MM.1S (cell line): ENCODE measurements around the gene AURKB.

Source experiments
- DNase-seq: peaks from one replicate; pipeline ENCODE4 v3.0.0-alpha.2; 2015
- H2AFZ ChIP-seq: fragments of 300-600 bp; sonication (generic); 2 replicates; pipeline ENCODE4 v1.6.0; 2016; ENCODE audit warnings: antibody characterized with exemption, low read length
- H3F3A ChIP-seq: fragments of 300-600 bp; sonication (generic); 2 replicates; pipeline ENCODE4 v1.6.1; 2016; ENCODE audit warnings: mild to moderate bottlenecking, antibody characterized with exemption, low read length, moderate library complexity, mixed read lengths; ENCODE audit not compliant: insufficient read depth
- H3K27ac ChIP-seq: fragments of 300-600 bp; sonication (generic); 2 replicates; pipeline ENCODE4 v1.5.1; 2016; ENCODE audit warnings: mild to moderate bottlenecking, low read length
- H3K27me3 ChIP-seq: fragments of 300-600 bp; sonication (generic); replicated peaks from 2 replicates; pipeline ENCODE4 v1.6.0; 2016; ENCODE audit warnings: low read length; ENCODE audit not compliant: insufficient read depth
- H3K36me3 ChIP-seq: fragments of 300-600 bp; sonication (generic); replicated peaks from 2 replicates; pipeline ENCODE4 v1.6.1; 2016; ENCODE audit warnings: mild to moderate bottlenecking, low read length, mixed read lengths; ENCODE audit not compliant: insufficient read depth
- H3K4me1 ChIP-seq: fragments of 300-600 bp; sonication (generic); 2 replicates; pipeline ENCODE4 v1.6.1; 2016; ENCODE audit warnings: low read length, mixed read lengths
- H3K4me2 ChIP-seq: fragments of 300-600 bp; sonication (generic); 2 replicates; pipeline ENCODE4 v1.6.0; 2016; ENCODE audit warnings: low read depth, low read length
- H3K4me3 ChIP-seq: fragments of 300-600 bp; sonication (generic); 2 replicates; pipeline ENCODE4 v1.5.1; 2016; ENCODE audit warnings: low read length, mixed read lengths
- H3K79me2 ChIP-seq: fragments of 300-600 bp; sonication (generic); 2 replicates; pipeline ENCODE4 v1.6.1; 2016; ENCODE audit warnings: mixed run types, low read length, mixed read lengths
- H3K9ac ChIP-seq: fragments of 300-600 bp; sonication (generic); 2 replicates; pipeline ENCODE4 v1.6.1; 2016; ENCODE audit warnings: low read length, mixed read lengths
- H3K9me2 ChIP-seq: fragments of 300-600 bp; sonication (generic); replicated peaks from 2 replicates; pipeline ENCODE4 v1.6.1; 2016; ENCODE audit warnings: mild to moderate bottlenecking, low read length, mixed read lengths; ENCODE audit not compliant: insufficient read depth
- H3K9me3 ChIP-seq: fragments of 300-600 bp; sonication (generic); replicated peaks from 2 replicates; pipeline ENCODE4 v1.6.1; 2016; ENCODE audit warnings: mild to moderate bottlenecking, low read length, mixed read lengths; ENCODE audit not compliant: insufficient read depth
- H4K20me1 ChIP-seq: fragments of 300-600 bp; sonication (generic); 2 replicates; pipeline ENCODE4 v1.6.1; 2016; ENCODE audit warnings: mild to moderate bottlenecking, low read length, moderate library complexity, mixed read lengths; ENCODE audit not compliant: insufficient read depth
- EZH2 ChIP-seq: fragments of 300-600 bp; sonication (generic); optimal IDR thresholded peaks from 2 replicates; pipeline ENCODE3; 2017; ENCODE audit warnings: low read depth, mild to moderate bottlenecking, antibody characterized with exemption, low read length, mixed read lengths
- EZH2phosphoT487 ChIP-seq: fragments of 300-600 bp; sonication (generic); IDR thresholded peaks from 2 replicates; pipeline ENCODE4 v1.6.1; 2018; ENCODE audit warnings: antibody characterized with exemption, low read length
- TF ChIP-seq, protein P1 (sequence below): fragments of 300-600 bp; sonication (generic); IDR thresholded peaks from 2 replicates; pipeline ENCODE4 v1.5.1; 2016; ENCODE audit warnings: antibody characterized with exemption, low read length, mixed read lengths

Gene AURKB

GRCh38 chr17:8234361-8235270, 24.2 kb upstream of the AURKB start:
- Histone ChIP-seq H3K4me2 (no peak overlapping the region), H4K20me1 (no peaks in the 10 kb centered on the region; the same call in 1 of the 2 replicates), H3K9ac (no peak overlapping the region), H2AFZ (no peak overlapping the region), H3K36me3 (peaks cover 22% of the 10 kb centered on the region), H3K79me2 (peaks cover 27% of the 10 kb centered on the region), H3K27me3 (no peaks in the 10 kb centered on the region), H3F3A (no peaks in the 10 kb centered on the region; the same call in 1 of the 2 replicates), H3K4me1 (no peaks in the 10 kb centered on the region), H3K4me3 (no peak overlapping the region), H3K9me2 (no peaks in the 10 kb centered on the region), H3K9me3 (no peaks in the 10 kb centered on the region), H3K27ac (no peak overlapping the region)
- no peak for DNase-seq
- TF ChIP-seq EZH2phosphoT487: no peak

DNA sequence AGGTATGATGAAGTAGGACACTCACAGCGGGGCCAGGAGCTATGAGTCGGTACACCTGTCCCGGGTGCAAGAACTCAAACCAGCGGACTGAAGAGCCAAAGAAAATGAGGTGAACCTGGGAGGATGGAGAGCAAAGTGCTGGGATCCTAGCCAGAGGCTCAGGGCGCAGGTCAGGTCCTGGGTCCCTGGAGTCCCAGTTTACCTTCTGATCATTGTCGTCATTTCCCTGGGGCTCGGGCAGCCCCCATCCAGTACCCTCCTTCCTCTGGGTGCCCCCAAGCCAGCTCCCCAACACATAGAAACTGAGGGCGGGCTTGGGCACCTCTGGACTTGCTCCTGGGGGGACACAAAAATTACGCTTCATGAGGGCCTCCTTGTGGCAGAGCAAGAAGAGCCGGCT, 21.3 kb upstream of the AURKB start:
- Histone ChIP-seq H3K4me1 (no peaks in the 10 kb centered on the region), H3K27ac (no peak overlapping the region), H3K4me2 (no peak overlapping the region), H3K36me3 (peaks cover 33% of the 10 kb centered on the region), H3F3A (no peaks in the 10 kb centered on the region; the same call in 1 of the 2 replicates), H3K27me3 (no peaks in the 10 kb centered on the region), H2AFZ (no peak overlapping the region), H3K9ac (no peak overlapping the region), H3K9me2 (no peaks in the 10 kb centered on the region), H3K4me3 (no peak overlapping the region), H3K9me3 (no peaks in the 10 kb centered on the region), H3K79me2 (peaks cover 8% of the 10 kb centered on the region), H4K20me1 (no peaks in the 10 kb centered on the region; the same call in 1 of the 2 replicates)
- DNase-seq: no peak
- TF ChIP-seq EZH2phosphoT487: no peak
- TF ChIP-seq, protein P1, sequence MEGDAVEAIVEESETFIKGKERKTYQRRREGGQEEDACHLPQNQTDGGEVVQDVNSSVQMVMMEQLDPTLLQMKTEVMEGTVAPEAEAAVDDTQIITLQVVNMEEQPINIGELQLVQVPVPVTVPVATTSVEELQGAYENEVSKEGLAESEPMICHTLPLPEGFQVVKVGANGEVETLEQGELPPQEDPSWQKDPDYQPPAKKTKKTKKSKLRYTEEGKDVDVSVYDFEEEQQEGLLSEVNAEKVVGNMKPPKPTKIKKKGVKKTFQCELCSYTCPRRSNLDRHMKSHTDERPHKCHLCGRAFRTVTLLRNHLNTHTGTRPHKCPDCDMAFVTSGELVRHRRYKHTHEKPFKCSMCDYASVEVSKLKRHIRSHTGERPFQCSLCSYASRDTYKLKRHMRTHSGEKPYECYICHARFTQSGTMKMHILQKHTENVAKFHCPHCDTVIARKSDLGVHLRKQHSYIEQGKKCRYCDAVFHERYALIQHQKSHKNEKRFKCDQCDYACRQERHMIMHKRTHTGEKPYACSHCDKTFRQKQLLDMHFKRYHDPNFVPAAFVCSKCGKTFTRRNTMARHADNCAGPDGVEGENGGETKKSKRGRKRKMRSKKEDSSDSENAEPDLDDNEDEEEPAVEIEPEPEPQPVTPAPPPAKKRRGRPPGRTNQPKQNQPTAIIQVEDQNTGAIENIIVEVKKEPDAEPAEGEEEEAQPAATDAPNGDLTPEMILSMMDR: no peak
- TF ChIP-seq EZH2: no peak

GRCh38 chr17:8227238-8227581, 16.8 kb upstream of the AURKB start:
- no peaks in the 10 kb centered on the region for H4K20me1 ChIP-seq
- no peak overlapping the region for H3K27ac ChIP-seq
- H3K4me3 ChIP-seq: no peak overlapping the region
- no peak overlapping the region for H2AFZ ChIP-seq
- no peaks in the 10 kb centered on the region for H3K79me2 ChIP-seq
- TF ChIP-seq EZH2: no peak
- TF ChIP-seq EZH2phosphoT487: no peak
- TF ChIP-seq, protein P1: no peak
- no peaks in the 10 kb centered on the region for H3K9me3 ChIP-seq
- no peaks in the 10 kb centered on the region for H3K27me3 ChIP-seq
- no peak for DNase-seq
- peaks cover 18% of the 10 kb centered on the region for H3F3A ChIP-seq
- no peaks in the 10 kb centered on the region for H3K9me2 ChIP-seq
- H3K36me3 ChIP-seq: 0 out of 2 replicates have a peak, but pooled peaks cover 22% of the 10 kb centered on the region
- no peak overlapping the region for H3K9ac ChIP-seq
- peaks cover 5% of the 10 kb centered on the region; the same call in 1 of the 2 replicates for H3K4me1 ChIP-seq
- no peak overlapping the region for H3K4me2 ChIP-seq
